ENCODE data around the gene RBMS1.

Gene RBMS1

GRCh38 chr2:160388464-160389263, 104.9 kb downstream of the RBMS1 start:
- no peak for DNase-seq (ENCODE audit: low spot score)
- TF ChIP-seq CTCF (IDR thresholded peaks at IDR 0.05; ENCODE audit: extremely low read depth, missing control alignments) = no peak

- DNase-seq (ENCODE audit: low spot score) = no peak
- no peak for TF ChIP-seq CTCF (IDR thresholded peaks at IDR 0.05; ENCODE audit: extremely low read depth, missing control alignments)
These were observed 105.9 kb downstream of the RBMS1 start for GRCh38 chr2:160387558-160388262.

GRCh38 chr2:160384791-160385190, 108.8 kb downstream of the RBMS1 start:
- TF ChIP-seq CTCF (IDR thresholded peaks at IDR 0.05; ENCODE audit: extremely low read depth, missing control alignments) = no peak
- no peak for DNase-seq (ENCODE audit: low spot score)

- TF ChIP-seq CTCF (IDR thresholded peaks at IDR 0.05; ENCODE audit: extremely low read depth, missing control alignments) = no peak
- no peak for DNase-seq (ENCODE audit: low spot score)
These were observed 112.1 kb downstream of the RBMS1 start for GRCh38 chr2:160381425-160381951.

GRCh38 chr2:160380611-160381010, 113.0 kb downstream of the RBMS1 start:
- no peak for TF ChIP-seq CTCF (IDR thresholded peaks at IDR 0.05; ENCODE audit: extremely low read depth, missing control alignments)
- no peak for DNase-seq (ENCODE audit: low spot score)

GRCh38 chr2:160380000-160380570, 113.5 kb downstream of the RBMS1 start:
- DNase-seq (ENCODE audit: low spot score) = no peak
- TF ChIP-seq CTCF (IDR thresholded peaks at IDR 0.05; ENCODE audit: extremely low read depth, missing control alignments) = no peak

GRCh38 chr2:160379399-160379798, 114.2 kb downstream of the RBMS1 start:
- DNase-seq (ENCODE audit: low spot score) = no peak

More at GRCh38 chr2:160379399-160379798, 114.2 kb downstream of the RBMS1 start:
- no peak for TF ChIP-seq CTCF (IDR thresholded peaks at IDR 0.05; ENCODE audit: extremely low read depth, missing control alignments)
